CD14-positive monocyte (primary cell): ENCODE data around the gene C15orf61. TPM values are rescaled to one million over a fixed set of nuclear protein-coding genes. Genes with fewer than 3 reads are reported as not detected.
A peak's percentile ranks its signal among the peaks of the same experiment; 100 is the strongest.

Experiments
- DNase-seq, 3 donors: peaks; one replicate each; pipeline ENCODE4 v3.0.0-alpha.2; 2011 to 2022
- H2AFZ ChIP-seq: 2 replicates; pipeline ENCODE4 v1.6.0; 2012; ENCODE audit warnings: mild to moderate bottlenecking, low read depth, low read length, inconsistent platforms; ENCODE audit not compliant: insufficient read depth, poor library complexity, severe bottlenecking
- H3K27ac ChIP-seq, 2 donors: 1 replicate in 1 of 2; 2 replicates in 1 of 2; pipeline ENCODE4 v1.5.1; 2012 to 2013; ENCODE audit warnings: low read length in 2 of 2, control low read depth in 1 of 2, inconsistent platforms in 1 of 2, low read depth in 1 of 2, mild to moderate bottlenecking in 1 of 2
- H3K27me3 ChIP-seq, 2 donors: one replicate each; pipeline versions ENCODE4 v1.6.0 to v1.6.1; 2011 to 2013; ENCODE audit warnings: low read length in 2 of 2; ENCODE audit not compliant: control insufficient read depth in 2 of 2, insufficient read depth in 2 of 2
- H3K36me3 ChIP-seq, 2 donors: replicated peaks in 1 of 2; 1 replicate in 1 of 2; 2 replicates in 1 of 2; pipeline versions ENCODE4 v1.5.1 to v1.6.1; 2012 to 2013; ENCODE audit warnings: low read length in 2 of 2, control low read depth in 1 of 2, inconsistent platforms in 1 of 2, mild to moderate bottlenecking in 1 of 2; ENCODE audit not compliant: insufficient read depth in 2 of 2, control insufficient read depth in 1 of 2
- H3K4me1 ChIP-seq, 2 donors: 1 replicate in 1 of 2; 2 replicates in 1 of 2; pipeline versions ENCODE4 v1.5.1 to v1.6.1; 2012 to 2013; ENCODE audit warnings: low read length in 2 of 2, control low read depth in 1 of 2, inconsistent platforms in 1 of 2, mild to moderate bottlenecking in 1 of 2, moderate library complexity in 1 of 2; ENCODE audit not compliant: insufficient read depth in 2 of 2, control insufficient read depth in 1 of 2
- H3K4me2 ChIP-seq: replicated peaks from 2 replicates; pipeline ENCODE3; 2012; ENCODE audit warnings: low read length, moderate library complexity, mild to moderate bottlenecking; ENCODE audit not compliant: poor library complexity, severe bottlenecking; ENCODE audit errors: extremely low read depth
- H3K4me3 ChIP-seq, 3 experiments: fragments of 200-600 bp in 1 of 3; sonication (generic) in 1 of 3; replicated peaks in 1 of 3; 1 replicate in 2 of 3; 2 replicates in 1 of 3; pipeline ENCODE4 v1.5.1; 2011 to 2013; ENCODE audit warnings: low read length in 3 of 3, mild to moderate bottlenecking in 3 of 3, control low read depth in 2 of 3, low read depth in 2 of 3, inconsistent platforms in 1 of 3, moderate library complexity in 1 of 3
- H3K79me2 ChIP-seq: 2 replicates; pipeline ENCODE4 v1.6.0; 2012; ENCODE audit warnings: mild to moderate bottlenecking, control low read depth, inconsistent platforms, low read length, moderate library complexity; ENCODE audit not compliant: insufficient read depth
- H3K9ac ChIP-seq: 2 replicates; pipeline ENCODE4 v1.6.0; 2017; ENCODE audit warnings: low read length, mild to moderate bottlenecking; ENCODE audit not compliant: insufficient read depth, poor library complexity, severe bottlenecking
- H3K9me3 ChIP-seq, 2 donors: replicated peaks in 1 of 2; 1 replicate in 1 of 2; 2 replicates in 1 of 2; pipeline versions ENCODE4 v1.5.1 to v1.6.1; 2012 to 2013; ENCODE audit warnings: low read length in 2 of 2, control low read depth in 1 of 2; ENCODE audit not compliant: control insufficient read depth in 1 of 2, insufficient read depth in 1 of 2
- H4K20me1 ChIP-seq: 2 replicates; pipeline ENCODE4 v1.6.0; 2012; ENCODE audit warnings: mild to moderate bottlenecking, low read length, control low read depth, moderate library complexity; ENCODE audit not compliant: insufficient read depth
- H3K27ac Mint-ChIP-seq, 7 donors: one replicate each; pipeline ENCODE4 v1.8.0; 2020; ENCODE audit warnings: mild to moderate bottlenecking in 7 of 7, mixed read lengths in 7 of 7, moderate library complexity in 6 of 7, inconsistent platforms in 2 of 7
- H3K27me3 Mint-ChIP-seq, 3 donors: one replicate each; pipeline ENCODE4 v1.8.0; 2021 to 2022; ENCODE audit warnings: low read depth in 3 of 3, mild to moderate bottlenecking in 3 of 3, mixed read lengths in 3 of 3, moderate library complexity in 3 of 3, inconsistent platforms in 1 of 3
- H3K36me3 Mint-ChIP-seq, 2 donors: one replicate each; pipeline ENCODE4 v1.8.0; 2020; ENCODE audit warnings: mixed read lengths in 2 of 2, inconsistent platforms in 1 of 2, mild to moderate bottlenecking in 1 of 2
- H3K4me1 Mint-ChIP-seq: one replicate; pipeline ENCODE4 v1.8.0; 2020; ENCODE audit warnings: mild to moderate bottlenecking, mixed read lengths
- H3K4me3 Mint-ChIP-seq, 2 donors: one replicate each; pipeline ENCODE4 v1.8.0; 2020; ENCODE audit warnings: mild to moderate bottlenecking in 2 of 2, mixed read lengths in 2 of 2, moderate library complexity in 1 of 2
- H3K9me3 Mint-ChIP-seq, 7 donors: one replicate each; pipeline ENCODE4 v1.8.0; 2020 to 2022; ENCODE audit warnings: mixed read lengths in 7 of 7, mild to moderate bottlenecking in 6 of 7, moderate library complexity in 6 of 7, inconsistent platforms in 2 of 7
- CTCF ChIP-seq: fragments of 200-600 bp; IDR thresholded peaks from one replicate; pipeline ENCODE4 v1.8.0; 2022; ENCODE audit warnings: antibody characterized with exemption, mild to moderate bottlenecking
- WGBS: methylation state at CpG from one replicate; pipeline ENCODE4 v1.1.5; 2013; ENCODE audit warnings: missing lambda C conversion rate; ENCODE audit not compliant: insufficient coverage; 5-methylcytosine and 5-hydroxymethylcytosine counted together
- intact Hi-C, 2 donors: fragments of 100-400 bp; cut with micrococcal nuclease; formaldehyde crosslinking; loops; one replicate each; pipeline versions ENCODE4 v1.15.0 to v1.15.1; 2023
- polyA plus RNA-seq, 3 donors: library from polyadenylated mRNA; depleted of rRNA in 1 of 3; unstranded in 2 of 3; stranded (reverse) in 1 of 3; fragments of 300-500 nt in 2 of 3; fragments of >200 nt in 1 of 3; fragmentation: Illumina TruSeq in 2 of 3; gene quantifications; 1 replicate in 2 of 3; 2 replicates in 1 of 3; pipeline ENCODE4 v1.2.3, GENCODE V29; 2012 to 2021

C15orf61 gene
- polyA plus RNA-seq, 3 donors: 3.2 to 3.9 (median 3.6) TPM

GRCh38 chr15:67512933-67513714 is 7.8 kb upstream of the C15orf61 start:
- peaks cover 0 to under 1% of the 10 kb centered on the region in 2 donors for H3K4me1 ChIP-seq
- H3K27me3 Mint-ChIP-seq: no peaks in the 10 kb centered on the region

GRCh38 chr15:67515090-67515489 is 5.8 kb upstream of the C15orf61 start:
- Mint-ChIP-seq H3K9me3 (no peaks in the 10 kb centered on the region), H3K36me3 (peaks cover 20 to 31% of the 10 kb centered on the region in 2 donors), H3K27ac (no peak overlapping the region), H3K27me3 (no peaks in the 10 kb centered on the region), H3K4me1 (peaks cover 11% of the 10 kb centered on the region), H3K4me3 (no peak overlapping the region)
- no peak for DNase-seq
- WGBS: 100% methylated on average over 3 of the region's 3 CpGs
- Histone ChIP-seq H3K36me3 (peaks cover 3 to 23% of the 10 kb centered on the region in 2 donors), H3K9ac (no peak overlapping the region), H3K9me3 (no peaks in the 10 kb centered on the region), H3K27me3 (no peaks in the 10 kb centered on the region), H3K4me3 (no peak overlapping the region), H3K4me1 (peaks cover 9 to 13% of the 10 kb centered on the region in 2 donors), H2AFZ (no peak overlapping the region), H3K27ac (no peak overlapping the region), H4K20me1 (no peaks in the 10 kb centered on the region), H3K79me2 (no peaks in the 10 kb centered on the region), H3K4me2 (no peak overlapping the region)
- TF ChIP-seq CTCF: no peak
- intact Hi-C loops: no loop called here

More at GRCh38 chr15:67512933-67513714, 7.8 kb upstream of the C15orf61 start:
- H3K27ac ChIP-seq: no peak overlapping the region
- H3K9ac ChIP-seq: no peak overlapping the region
- H3K27me3 ChIP-seq: no peaks in the 10 kb centered on the region
- H3K79me2 ChIP-seq: no peaks in the 10 kb centered on the region
- H4K20me1 ChIP-seq: no peaks in the 10 kb centered on the region
- Mint-ChIP-seq H3K27ac (peak overlapping the region in 1 of 7 donors; percentile 9), H3K4me3 (no peak overlapping the region), H3K9me3 (no peaks in the 10 kb centered on the region), H3K4me1 (peaks cover 5% of the 10 kb centered on the region), H3K36me3 (peaks cover 20 to 35% of the 10 kb centered on the region in 2 donors)
- H3K9me3 ChIP-seq: no peaks in the 10 kb centered on the region
- 84% methylated on average over 8 of the region's 9 CpGs for WGBS
- no peak for TF ChIP-seq CTCF
- H2AFZ ChIP-seq: no peak overlapping the region
- no peak overlapping the region for H3K4me2 ChIP-seq
- intact Hi-C loops: no loop called here
- H3K36me3 ChIP-seq: peaks cover 3 to 23% of the 10 kb centered on the region in 2 donors
- no peak overlapping the region for H3K4me3 ChIP-seq
- no peak for DNase-seq
